Neural crest cell (in vitro differentiated cells): ENCODE results near the gene MXRA8. TPM values are rescaled to one million over a fixed set of nuclear protein-coding genes. Genes with fewer than 3 reads are reported as not detected.

Experiments used
- DNase-seq: peaks from one replicate; pipeline ENCODE4 v3.0.0; 2021; ENCODE audit warnings: low read depth, mixed read lengths, low spot score
- H3K27ac Mint-ChIP-seq: one replicate; pipeline ENCODE4 v1.8.0; 2021; ENCODE audit warnings: mild to moderate bottlenecking, mixed read lengths; ENCODE audit not compliant: unreplicated experiment
- H3K27me3 Mint-ChIP-seq: 2 replicates; pipeline ENCODE4 v1.8.0; 2021; ENCODE audit warnings: low read depth, mild to moderate bottlenecking, mixed read lengths
- H3K36me3 Mint-ChIP-seq: 2 replicates; pipeline ENCODE4 v1.8.0; 2021; ENCODE audit warnings: low read depth, mild to moderate bottlenecking, mixed read lengths
- H3K4me1 Mint-ChIP-seq: 2 replicates; pipeline ENCODE4 v1.8.0; 2021; ENCODE audit warnings: mixed read lengths
- H3K4me3 Mint-ChIP-seq: one replicate; pipeline ENCODE4 v1.8.0; 2021; ENCODE audit warnings: mild to moderate bottlenecking, mixed read lengths
- H3K9me3 Mint-ChIP-seq: 2 replicates; pipeline ENCODE4 v1.8.0; 2021; ENCODE audit warnings: mixed read lengths
- total RNA-seq: library from RNA; stranded (reverse); gene quantifications from 2 replicates; pipeline ENCODE4 v1.2.1, GENCODE V29; 2021
- TF ChIP-seq, protein P1 (sequence below): fragments of 200-600 bp; sonication (generic); conservative IDR thresholded peaks from 2 replicates; pipeline ENCODE4 v1.5.0; 2021; ENCODE audit warnings: antibody characterized with exemption, mild to moderate bottlenecking

Gene MXRA8
- total RNA-seq, 1 donor from 2014 or later, result 5.8 TPM

DNA sequence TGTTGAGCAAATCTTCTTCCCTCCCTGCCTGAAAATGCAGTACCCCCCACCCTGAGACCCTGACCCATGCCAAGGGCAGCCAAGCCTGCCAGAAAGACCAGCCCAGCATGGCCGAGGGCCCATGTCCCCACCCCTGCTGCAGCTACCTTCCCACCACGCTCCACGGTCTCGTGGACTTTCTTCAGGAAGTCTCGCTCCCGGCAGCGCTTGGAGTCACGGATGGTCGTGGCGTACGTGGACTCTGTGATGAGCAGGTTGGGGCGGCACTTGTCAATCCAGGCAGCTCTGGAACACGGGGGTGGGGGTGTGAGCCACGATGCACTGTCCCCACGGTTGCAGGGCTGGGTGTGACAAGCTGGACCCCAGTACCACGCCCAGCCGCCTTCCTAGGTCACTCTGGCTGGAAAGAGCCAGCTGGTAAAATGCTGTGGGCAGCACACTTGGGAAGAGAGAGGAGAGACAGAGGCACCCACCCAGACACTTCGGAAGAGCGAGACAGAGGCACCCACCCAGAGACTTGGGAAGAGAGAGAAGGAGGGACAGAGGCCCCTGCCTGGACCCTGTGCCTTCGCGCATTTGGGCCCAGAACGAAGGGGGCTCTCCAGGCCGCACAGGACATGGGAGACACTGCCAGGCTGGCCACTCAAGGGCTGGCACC lies 43.5 kb downstream of the MXRA8 start:
- TF ChIP-seq, protein P1, sequence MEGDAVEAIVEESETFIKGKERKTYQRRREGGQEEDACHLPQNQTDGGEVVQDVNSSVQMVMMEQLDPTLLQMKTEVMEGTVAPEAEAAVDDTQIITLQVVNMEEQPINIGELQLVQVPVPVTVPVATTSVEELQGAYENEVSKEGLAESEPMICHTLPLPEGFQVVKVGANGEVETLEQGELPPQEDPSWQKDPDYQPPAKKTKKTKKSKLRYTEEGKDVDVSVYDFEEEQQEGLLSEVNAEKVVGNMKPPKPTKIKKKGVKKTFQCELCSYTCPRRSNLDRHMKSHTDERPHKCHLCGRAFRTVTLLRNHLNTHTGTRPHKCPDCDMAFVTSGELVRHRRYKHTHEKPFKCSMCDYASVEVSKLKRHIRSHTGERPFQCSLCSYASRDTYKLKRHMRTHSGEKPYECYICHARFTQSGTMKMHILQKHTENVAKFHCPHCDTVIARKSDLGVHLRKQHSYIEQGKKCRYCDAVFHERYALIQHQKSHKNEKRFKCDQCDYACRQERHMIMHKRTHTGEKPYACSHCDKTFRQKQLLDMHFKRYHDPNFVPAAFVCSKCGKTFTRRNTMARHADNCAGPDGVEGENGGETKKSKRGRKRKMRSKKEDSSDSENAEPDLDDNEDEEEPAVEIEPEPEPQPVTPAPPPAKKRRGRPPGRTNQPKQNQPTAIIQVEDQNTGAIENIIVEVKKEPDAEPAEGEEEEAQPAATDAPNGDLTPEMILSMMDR, result no peak
- Mint-ChIP-seq H3K27ac (no peak overlapping the region), H3K9me3 (no peaks in the 10 kb centered on the region), H3K4me1 (peaks cover 11% of the 10 kb centered on the region), H3K27me3 (no peaks in the 10 kb centered on the region), H3K36me3 (peaks cover 2% of the 10 kb centered on the region), H3K4me3 (peak overlapping the region; percentile 23)
- DNase-seq, result no peak

- no peak for DNase-seq
- no peaks in the 10 kb centered on the region for H3K9me3 Mint-ChIP-seq
- peaks cover 7% of the 10 kb centered on the region for H3K4me1 Mint-ChIP-seq
- TF ChIP-seq, protein P1, result no peak
- no peaks in the 10 kb centered on the region for H3K27me3 Mint-ChIP-seq
- peaks cover 2% of the 10 kb centered on the region for H3K36me3 Mint-ChIP-seq
- H3K27ac Mint-ChIP-seq, result no peak overlapping the region
- H3K4me3 Mint-ChIP-seq, result no peak overlapping the region
These were observed 44.1 kb downstream of the MXRA8 start for GRCh38 chr1:1314237-1314586.

- Mint-ChIP-seq H3K4me3 (peak overlapping the region; percentile 70), H3K4me1 (peaks cover 7% of the 10 kb centered on the region), H3K27me3 (no peaks in the 10 kb centered on the region), H3K9me3 (no peaks in the 10 kb centered on the region), H3K36me3 (peaks cover 2% of the 10 kb centered on the region), H3K27ac (no peak overlapping the region)
- TF ChIP-seq, protein P1, result no peak
- DNase-seq, result no peak
These were observed 44.7 kb downstream of the MXRA8 start for GRCh38 chr1:1313500-1314236.

DNA sequence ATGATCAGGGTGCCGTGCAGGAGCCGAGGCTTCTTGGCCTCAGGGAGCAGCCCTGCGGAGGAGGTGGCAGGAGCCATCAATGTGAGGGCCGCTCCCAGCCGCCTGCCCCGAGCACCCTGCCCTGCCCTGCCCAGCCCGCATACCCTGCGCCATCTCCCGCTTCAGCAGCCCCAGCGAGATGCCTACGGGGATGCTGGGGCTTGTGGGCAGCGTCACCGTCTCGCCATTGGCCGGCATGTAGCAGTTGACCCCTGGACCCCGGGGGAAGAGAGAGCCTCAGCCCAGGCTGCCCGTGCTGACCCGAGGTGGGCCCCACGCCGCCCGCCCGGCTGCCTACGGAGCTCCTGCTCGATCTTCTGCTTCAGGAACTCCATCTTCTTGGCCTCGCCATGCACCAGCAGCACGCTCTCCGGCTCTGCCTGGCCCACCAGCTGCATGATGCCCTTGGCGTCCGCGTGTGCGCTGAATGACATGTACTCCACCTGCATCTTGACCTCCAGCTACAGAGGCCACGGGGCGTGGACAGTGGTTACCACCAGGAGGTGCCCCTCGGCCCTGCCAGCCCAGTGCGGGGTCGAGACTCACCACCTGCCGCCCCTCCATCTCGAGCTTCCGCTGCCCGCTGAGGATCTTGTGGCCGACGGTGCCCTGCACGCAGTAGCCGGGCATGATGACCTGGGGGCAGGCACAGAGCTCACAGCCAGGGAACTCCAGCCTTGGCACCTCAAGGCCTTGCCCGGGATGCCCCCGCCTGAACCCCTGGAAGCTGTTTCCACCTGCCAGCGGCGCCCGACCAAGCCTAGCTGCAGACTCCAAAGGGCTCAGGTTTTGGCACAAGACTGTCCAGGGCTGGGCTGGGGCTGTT lies 45.7 kb downstream of the MXRA8 start:
- Mint-ChIP-seq H3K4me1 (peaks cover 7% of the 10 kb centered on the region), H3K36me3 (peaks cover 2% of the 10 kb centered on the region), H3K9me3 (no peaks in the 10 kb centered on the region), H3K27me3 (no peaks in the 10 kb centered on the region), H3K4me3 (peak overlapping the region; percentile 12), H3K27ac (no peak overlapping the region)
- TF ChIP-seq, protein P1, result no peak
- no peak for DNase-seq
